HTERT RPE-1 (cell line): Measurements from ENCODE around the gene GTF2H2.
"Not testable (repeated sequence)": the region's sequence is repeated elsewhere in the genome, so short reads cannot be mapped to it uniquely, and the experiment has no call there.

ENCODE experiments used
- in situ Hi-C: fragments of 300-500 bp; cut with MboI; formaldehyde crosslinking; loops from 4 replicates; pipeline ENCODE4 v1.14.3; 2020; ENCODE audit warnings: low sequenced_read_pairs

GTF2H2 gene

GRCh38 chr5:71013575-71013974, 53.9 kb downstream of the GTF2H2 start:
- in situ Hi-C loops = no loop called here

- in situ Hi-C loops = no loop called here
Measured at GRCh38 chr5:71011194-71011792, 56.2 kb downstream of the GTF2H2 start.

GRCh38 chr5:71006983-71007382, 60.5 kb downstream of the GTF2H2 start:
- in situ Hi-C loops = not testable (repeated sequence)
